ENCODE measurements around the gene TCF7L2.

TCF7L2 gene

DNA sequence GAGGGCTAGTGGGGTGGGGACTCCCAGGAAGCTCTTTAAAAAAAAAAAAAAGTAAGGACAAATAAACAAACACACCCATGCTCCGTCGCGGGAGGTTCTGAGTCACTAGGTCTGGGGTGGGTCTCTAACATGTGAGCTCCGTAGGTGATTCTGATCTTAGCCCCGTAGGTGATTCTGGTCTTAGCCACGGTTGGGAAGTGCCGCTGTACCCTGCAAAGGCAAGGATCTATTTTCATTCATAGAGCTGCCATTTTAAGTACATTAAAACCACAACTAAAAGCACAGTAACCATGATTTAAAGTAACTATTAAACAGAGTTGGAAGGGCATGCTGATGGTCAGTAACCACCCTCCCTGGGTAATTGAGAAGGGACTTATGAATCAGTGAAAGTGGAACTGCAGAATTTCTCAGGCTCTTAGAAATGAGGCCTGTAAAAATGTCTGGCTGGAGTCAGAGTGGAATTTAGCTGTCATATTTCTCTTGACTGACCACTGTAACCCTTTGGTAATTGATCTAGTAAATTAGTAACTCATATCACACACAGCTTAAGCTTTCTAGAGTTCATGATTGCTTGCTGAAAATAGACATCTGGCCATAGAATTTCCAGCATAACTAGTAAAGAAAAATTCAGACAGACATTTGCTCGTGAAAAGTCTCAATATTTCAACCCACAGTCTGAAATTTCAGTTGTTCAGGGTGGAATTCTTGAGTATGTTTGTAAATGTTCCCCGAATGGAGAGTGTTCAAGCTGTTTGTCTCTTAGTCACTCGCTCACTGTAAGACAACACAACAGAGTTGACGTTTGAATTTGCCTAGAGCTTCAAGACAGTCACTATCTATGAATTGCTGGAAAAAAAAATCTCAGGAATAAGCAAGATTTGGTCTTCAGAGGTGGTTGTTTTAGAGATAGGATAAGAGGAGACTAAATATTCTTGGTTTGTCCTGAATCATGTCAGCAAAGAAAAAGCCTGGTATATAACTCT is 34.2 kb upstream of the TCF7L2 start:
- ATAC-seq: no peak
- TF ChIP-seq, protein P1, sequence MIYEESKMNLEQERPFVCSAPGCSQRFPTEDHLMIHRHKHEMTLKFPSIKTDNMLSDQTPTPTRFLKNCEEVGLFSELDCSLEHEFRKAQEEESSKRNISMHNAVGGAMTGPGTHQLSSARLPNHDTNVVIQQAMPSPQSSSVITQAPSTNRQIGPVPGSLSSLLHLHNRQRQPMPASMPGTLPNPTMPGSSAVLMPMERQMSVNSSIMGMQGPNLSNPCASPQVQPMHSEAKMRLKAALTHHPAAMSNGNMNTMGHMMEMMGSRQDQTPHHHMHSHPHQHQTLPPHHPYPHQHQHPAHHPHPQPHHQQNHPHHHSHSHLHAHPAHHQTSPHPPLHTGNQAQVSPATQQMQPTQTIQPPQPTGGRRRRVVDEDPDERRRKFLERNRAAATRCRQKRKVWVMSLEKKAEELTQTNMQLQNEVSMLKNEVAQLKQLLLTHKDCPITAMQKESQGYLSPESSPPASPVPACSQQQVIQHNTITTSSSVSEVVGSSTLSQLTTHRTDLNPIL (CRISPR knock-in tag; IDR thresholded peaks at IDR 0.05; ENCODE audit: low read depth): no peak
- TF ChIP-seq TCF4 (CRISPR knock-in tag; IDR thresholded peaks at IDR 0.05; ENCODE audit: borderline replicate concordance) (no peak), RARB (CRISPR knock-in tag; IDR thresholded peaks at IDR 0.05) (no peak), ESRRG (CRISPR knock-in tag; IDR thresholded peaks at IDR 0.05) (no peak), ZNF8 (CRISPR knock-in tag; IDR thresholded peaks at IDR 0.05) (no peak), CSDC2 (CRISPR knock-in tag; IDR thresholded peaks at IDR 0.05) (no peak), TOX (CRISPR knock-in tag; IDR thresholded peaks at IDR 0.05; ENCODE audit: borderline replicate concordance) (no peak), SNAI2 (CRISPR knock-in tag; IDR thresholded peaks at IDR 0.05) (no peak)
- TF ChIP-seq, protein P2, sequence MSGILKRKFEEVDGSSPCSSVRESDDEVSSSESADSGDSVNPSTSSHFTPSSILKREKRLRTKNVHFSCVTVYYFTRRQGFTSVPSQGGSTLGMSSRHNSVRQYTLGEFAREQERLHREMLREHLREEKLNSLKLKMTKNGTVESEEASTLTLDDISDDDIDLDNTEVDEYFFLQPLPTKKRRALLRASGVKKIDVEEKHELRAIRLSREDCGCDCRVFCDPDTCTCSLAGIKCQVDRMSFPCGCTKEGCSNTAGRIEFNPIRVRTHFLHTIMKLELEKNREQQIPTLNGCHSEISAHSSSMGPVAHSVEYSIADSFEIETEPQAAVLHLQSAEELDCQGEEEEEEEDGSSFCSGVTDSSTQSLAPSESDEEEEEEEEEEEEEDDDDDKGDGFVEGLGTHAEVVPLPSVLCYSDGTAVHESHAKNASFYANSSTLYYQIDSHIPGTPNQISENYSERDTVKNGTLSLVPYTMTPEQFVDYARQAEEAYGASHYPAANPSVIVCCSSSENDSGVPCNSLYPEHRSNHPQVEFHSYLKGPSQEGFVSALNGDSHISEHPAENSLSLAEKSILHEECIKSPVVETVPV (CRISPR knock-in tag; IDR thresholded peaks at IDR 0.05): no peak

DNA sequence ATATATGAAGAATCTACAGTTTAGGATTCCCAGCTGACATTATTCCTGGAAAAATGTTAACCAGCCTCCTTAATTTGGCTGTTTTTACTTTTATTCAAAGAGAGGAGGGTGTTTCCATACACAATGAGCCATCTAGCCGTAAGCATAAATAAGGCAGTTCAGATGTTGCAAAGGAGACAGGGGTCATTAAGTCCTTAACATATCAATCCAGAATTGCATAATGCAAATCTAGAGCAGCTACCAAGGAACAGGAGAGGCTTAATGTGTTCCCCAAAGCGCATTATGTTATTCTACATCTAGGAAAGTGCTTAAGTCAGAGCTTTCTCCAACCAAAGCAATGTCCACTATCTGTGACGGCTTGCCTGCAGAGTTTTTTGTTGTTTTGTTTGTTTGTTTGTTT is 32.4 kb upstream of the TCF7L2 start:
- TF ChIP-seq PATZ1 (CRISPR knock-in tag; IDR thresholded peaks at IDR 0.05; ENCODE audit: borderline replicate concordance): no peak
- no peak for TF ChIP-seq ZNF565 (CRISPR knock-in tag; conservative IDR thresholded peaks at IDR 0.05; ENCODE audit: low read depth)
- TF ChIP-seq, protein P2 (CRISPR knock-in tag; IDR thresholded peaks at IDR 0.05): no peak
- TF ChIP-seq PPARA (CRISPR knock-in tag; IDR thresholded peaks at IDR 0.05; ENCODE audit: borderline replicate concordance): no peak
- TF ChIP-seq ZNF8 (CRISPR knock-in tag; IDR thresholded peaks at IDR 0.05): no peak
- TF ChIP-seq ARNTL (CRISPR knock-in tag; IDR thresholded peaks at IDR 0.05; ENCODE audit: borderline replicate concordance, low read depth): no peak
- TF ChIP-seq TSHZ2 (CRISPR knock-in tag; IDR thresholded peaks at IDR 0.05): no peak
- no peak for TF ChIP-seq BACH2 (CRISPR knock-in tag; IDR thresholded peaks at IDR 0.05; ENCODE audit: borderline replicate concordance)
- no peak for TF ChIP-seq TOX (CRISPR knock-in tag; IDR thresholded peaks at IDR 0.05; ENCODE audit: borderline replicate concordance)
- no peak for TF ChIP-seq ZNF70 (CRISPR knock-in tag; IDR thresholded peaks at IDR 0.05)
- no peak for TF ChIP-seq SNAI2 (CRISPR knock-in tag; IDR thresholded peaks at IDR 0.05)
- no peak for TF ChIP-seq OSR1 (CRISPR knock-in tag; IDR thresholded peaks at IDR 0.05)
- no peak for TF ChIP-seq ZFP30 (CRISPR knock-in tag; IDR thresholded peaks at IDR 0.05)
- ATAC-seq: no peak

GRCh38 chr10:112918771-112919170 is 31.3 kb upstream of the TCF7L2 start:
- ATAC-seq: no peak
- no peak for TF ChIP-seq OSR1 (CRISPR knock-in tag; IDR thresholded peaks at IDR 0.05)
- no peak for TF ChIP-seq ZFP3 (CRISPR knock-in tag; IDR thresholded peaks at IDR 0.05)
- no peak for TF ChIP-seq ZC3H10 (CRISPR knock-in tag; IDR thresholded peaks at IDR 0.05)
- TF ChIP-seq RARB (CRISPR knock-in tag; IDR thresholded peaks at IDR 0.05): no peak
- TF ChIP-seq, protein P3, sequence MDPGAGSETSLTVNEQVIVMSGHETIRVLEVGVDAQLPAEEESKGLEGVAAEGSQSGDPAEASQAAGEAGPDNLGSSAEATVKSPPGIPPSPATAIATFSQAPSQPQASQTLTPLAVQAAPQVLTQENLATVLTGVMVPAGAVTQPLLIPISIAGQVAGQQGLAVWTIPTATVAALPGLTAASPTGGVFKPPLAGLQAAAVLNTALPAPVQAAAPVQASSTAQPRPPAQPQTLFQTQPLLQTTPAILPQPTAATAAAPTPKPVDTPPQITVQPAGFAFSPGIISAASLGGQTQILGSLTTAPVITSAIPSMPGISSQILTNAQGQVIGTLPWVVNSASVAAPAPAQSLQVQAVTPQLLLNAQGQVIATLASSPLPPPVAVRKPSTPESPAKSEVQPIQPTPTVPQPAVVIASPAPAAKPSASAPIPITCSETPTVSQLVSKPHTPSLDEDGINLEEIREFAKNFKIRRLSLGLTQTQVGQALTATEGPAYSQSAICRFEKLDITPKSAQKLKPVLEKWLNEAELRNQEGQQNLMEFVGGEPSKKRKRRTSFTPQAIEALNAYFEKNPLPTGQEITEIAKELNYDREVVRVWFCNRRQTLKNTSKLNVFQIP (CRISPR knock-in tag; IDR thresholded peaks at IDR 0.05; ENCODE audit: borderline replicate concordance, low read depth): no peak
- TF ChIP-seq CSDC2 (CRISPR knock-in tag; IDR thresholded peaks at IDR 0.05): no peak
- no peak for TF ChIP-seq ZFP30 (CRISPR knock-in tag; IDR thresholded peaks at IDR 0.05)
- no peak for TF ChIP-seq ARNTL (CRISPR knock-in tag; IDR thresholded peaks at IDR 0.05; ENCODE audit: borderline replicate concordance, low read depth)
- TF ChIP-seq SNAI2 (CRISPR knock-in tag; IDR thresholded peaks at IDR 0.05): no peak
- TF ChIP-seq TCF4 (CRISPR knock-in tag; IDR thresholded peaks at IDR 0.05; ENCODE audit: borderline replicate concordance): no peak

Data from SK-N-SH treated with all-trans-retinoic acid at 6 μM for 48 hours (cell line).